NCI-H1694 treated with DMSO at 0.1 percent for 48 hours (cell line): ENCODE measurements around the gene RSAD2.
"Not testable (repeated sequence)": the region's sequence is repeated elsewhere in the genome, so short reads cannot be mapped to it uniquely, and the experiment has no call there.

Source experiments
- DNase-seq: peaks from one replicate; lab custom pipeline; 2025; lab: John Stamatoyannopoulos, UW

The RSAD2 gene, protein sequence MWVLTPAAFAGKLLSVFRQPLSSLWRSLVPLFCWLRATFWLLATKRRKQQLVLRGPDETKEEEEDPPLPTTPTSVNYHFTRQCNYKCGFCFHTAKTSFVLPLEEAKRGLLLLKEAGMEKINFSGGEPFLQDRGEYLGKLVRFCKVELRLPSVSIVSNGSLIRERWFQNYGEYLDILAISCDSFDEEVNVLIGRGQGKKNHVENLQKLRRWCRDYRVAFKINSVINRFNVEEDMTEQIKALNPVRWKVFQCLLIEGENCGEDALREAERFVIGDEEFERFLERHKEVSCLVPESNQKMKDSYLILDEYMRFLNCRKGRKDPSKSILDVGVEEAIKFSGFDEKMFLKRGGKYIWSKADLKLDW

DNA sequence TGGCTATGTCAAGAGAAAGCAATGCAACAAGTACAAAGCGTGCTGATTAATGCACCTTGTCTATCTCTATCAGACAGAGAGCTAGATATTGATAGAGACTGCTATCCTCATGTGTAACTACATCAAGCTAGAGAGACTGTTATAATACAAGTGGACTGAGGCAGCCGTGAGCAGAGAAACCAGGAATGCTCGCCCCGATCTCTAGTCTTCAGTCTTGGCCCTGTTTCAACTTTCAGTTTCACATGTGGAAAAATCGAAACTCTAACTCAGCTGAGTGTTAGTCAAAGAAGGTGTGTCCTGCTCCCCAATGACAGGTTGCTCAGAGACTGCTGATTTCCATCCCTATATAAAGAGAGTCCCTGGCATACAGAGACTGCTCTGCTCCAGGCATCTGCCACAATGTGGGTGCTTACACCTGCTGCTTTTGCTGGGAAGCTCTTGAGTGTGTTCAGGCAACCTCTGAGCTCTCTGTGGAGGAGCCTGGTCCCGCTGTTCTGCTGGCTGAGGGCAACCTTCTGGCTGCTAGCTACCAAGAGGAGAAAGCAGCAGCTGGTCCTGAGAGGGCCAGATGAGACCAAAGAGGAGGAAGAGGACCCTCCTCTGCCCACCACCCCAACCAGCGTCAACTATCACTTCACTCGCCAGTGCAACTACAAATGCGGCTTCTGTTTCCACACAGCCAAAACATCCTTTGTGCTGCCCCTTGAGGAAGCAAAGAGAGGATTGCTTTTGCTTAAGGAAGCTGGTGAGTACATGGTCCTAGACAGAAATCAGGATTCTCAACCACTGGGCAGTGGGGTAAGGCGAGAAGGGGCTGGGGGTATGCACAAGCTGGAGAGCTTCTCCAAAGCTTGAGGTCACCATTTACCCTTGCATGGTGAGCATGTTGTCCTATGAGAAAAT lies at the start of gene RSAD2:
TSS of gene RSAD2 (plus strand) at position 376 of the 903 bp plus-strand sequence. CDS start at position 400, 24 bp downstream.
- peak; percentile 37 for DNase-seq

DNA sequence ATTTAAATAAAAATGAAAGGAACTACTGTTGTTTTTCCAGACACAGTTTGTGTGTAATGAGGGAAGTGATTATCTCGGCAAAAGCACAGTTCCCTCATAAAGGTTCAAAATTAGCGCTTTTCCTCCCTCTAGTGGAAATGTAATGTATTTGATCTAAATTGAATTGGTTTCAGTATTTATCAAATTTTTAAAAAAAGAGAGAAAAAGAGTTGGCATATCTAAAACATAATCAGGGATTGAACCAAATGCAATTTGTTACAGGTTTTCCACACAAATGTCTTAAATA lies 49.3 kb upstream of the RSAD2 start:
- DNase-seq = peak; percentile 93

DNA sequence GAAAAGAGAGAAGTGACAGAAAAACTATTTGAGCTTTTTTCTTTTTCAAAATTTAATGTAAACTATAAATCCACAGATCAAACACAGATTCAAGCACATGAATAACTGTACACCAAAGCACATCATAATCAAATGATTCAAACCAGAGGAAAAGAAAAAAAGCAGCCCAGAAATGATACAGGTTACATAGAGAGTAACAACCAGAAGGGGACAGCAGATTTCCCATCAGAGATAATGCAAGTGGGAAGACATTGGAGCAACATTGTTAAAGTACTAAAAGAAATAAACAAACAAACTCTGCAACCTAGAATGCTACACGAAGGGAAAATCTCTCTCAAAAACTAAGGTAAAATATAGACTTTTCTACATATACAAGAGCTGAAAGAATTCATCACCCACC lies 46.3 kb upstream of the RSAD2 start:
- DNase-seq = no peak

DNA sequence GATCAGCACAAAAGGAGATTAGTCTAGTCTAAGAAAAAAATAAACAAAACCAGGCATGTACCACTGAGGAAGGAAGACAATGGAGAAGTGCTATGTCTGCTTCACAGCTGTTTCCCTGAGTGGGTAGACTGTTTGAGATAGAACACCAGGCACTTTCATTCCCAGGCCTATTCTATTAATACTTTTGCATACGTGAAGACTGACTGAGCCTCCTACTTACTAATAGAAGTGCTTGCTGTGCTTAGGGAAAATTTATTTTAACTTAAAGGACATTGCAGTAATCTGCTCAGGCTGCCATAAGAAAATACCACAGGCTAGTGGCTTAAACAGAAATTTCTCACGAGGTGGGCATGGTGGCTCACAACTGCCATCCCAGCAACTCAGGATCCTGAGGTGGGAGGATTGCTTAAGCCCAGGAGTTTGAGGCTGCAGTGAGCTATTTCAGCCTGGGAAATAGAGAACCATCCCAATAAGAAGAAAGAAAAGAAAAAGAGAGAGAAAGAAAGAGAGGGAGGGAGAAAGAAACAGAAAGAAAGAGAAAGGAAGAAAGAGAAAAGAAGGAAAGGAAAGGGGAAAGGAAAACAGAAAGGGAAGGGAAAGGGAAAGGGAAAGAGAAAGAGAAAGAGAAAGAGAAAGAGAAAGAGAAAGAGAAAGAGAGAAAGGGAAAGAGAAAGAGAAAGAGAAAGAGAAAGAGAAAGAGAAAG lies 44.8 kb upstream of the RSAD2 start:
- DNase-seq = no peak

DNA sequence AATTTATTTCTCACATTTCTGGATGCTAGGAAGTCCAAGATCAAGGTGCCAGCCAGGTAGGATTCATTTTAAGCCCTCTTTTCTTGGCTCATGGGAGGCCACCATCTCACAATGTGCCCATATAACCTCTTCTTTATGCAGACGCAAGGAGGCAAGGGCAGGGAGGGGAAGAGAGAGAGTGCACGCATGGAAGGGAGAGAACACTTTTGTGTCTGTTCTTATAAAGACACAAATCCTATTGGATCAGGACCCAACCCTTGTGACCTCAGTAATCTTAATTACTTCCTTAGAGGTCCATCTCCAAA lies 44.3 kb upstream of the RSAD2 start:
- DNase-seq = no peak

DNA sequence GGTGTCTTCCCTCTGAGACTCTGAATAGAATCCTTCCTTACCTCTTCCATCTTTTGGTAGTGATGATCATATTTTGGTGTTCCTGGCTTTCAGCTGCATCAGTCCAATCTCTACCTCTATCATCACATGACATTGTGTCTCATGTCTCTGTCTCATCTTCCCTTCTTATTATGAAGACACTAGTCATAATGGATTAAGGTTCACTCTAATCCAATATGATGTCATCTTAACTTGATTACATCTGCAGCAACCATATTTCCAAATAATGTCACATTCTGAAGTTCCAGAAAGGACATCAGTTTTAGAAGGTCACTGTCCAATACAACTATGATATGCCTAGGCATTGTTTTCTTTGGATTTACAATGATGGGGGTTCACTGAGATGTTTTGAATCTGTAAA lies 43.4 kb upstream of the RSAD2 start:
- no peak for DNase-seq

DNA sequence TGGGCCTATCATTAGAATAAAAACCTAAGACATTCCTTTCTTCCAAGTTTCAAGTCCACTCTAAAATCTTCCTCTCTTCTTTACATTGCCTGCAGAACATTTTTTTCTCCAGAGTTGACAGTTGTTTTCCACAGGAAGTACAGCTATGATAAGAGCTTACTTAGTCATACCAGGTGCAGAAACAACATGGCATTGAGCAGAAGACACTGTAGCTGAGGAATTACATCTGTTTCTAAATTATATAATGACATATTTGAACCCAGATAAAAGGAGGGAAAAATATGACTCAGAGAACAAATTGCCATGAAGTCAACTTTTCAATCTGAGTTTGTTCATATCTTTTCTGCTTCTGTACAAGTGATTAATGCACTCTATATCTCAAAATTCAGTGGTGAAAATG lies 42.1 kb upstream of the RSAD2 start:
- no peak for DNase-seq

DNA sequence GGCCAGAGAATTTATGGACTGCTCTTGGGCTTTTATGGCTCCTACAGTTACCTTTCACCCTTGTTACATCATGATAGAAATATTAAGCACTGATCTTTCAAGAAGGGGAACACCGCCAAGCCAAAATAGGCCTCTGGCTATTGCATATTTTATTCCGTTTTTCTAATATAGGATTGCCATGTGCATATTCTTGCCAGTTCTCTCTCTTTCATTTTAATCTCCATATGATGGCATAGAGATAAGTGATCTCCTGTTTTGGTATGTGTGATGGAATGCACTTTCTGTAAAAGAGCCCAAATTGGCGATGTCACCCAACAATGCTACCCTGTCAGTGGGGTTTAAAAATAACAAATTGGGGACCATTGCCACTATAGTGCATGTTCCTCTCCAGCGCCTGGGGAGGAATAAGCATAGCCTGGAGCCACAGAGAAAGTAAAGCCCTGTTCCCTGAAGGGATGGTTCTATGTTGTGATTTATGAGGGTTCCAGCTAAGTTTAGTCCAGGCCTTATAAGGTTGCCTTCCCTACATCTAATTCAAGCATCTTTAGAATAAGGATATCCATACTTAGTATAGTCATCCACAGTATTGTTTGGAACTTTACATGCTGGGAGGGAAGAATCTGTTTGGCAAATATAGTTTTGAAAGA lies 38.8 kb upstream of the RSAD2 start:
- DNase-seq = no peak

DNA sequence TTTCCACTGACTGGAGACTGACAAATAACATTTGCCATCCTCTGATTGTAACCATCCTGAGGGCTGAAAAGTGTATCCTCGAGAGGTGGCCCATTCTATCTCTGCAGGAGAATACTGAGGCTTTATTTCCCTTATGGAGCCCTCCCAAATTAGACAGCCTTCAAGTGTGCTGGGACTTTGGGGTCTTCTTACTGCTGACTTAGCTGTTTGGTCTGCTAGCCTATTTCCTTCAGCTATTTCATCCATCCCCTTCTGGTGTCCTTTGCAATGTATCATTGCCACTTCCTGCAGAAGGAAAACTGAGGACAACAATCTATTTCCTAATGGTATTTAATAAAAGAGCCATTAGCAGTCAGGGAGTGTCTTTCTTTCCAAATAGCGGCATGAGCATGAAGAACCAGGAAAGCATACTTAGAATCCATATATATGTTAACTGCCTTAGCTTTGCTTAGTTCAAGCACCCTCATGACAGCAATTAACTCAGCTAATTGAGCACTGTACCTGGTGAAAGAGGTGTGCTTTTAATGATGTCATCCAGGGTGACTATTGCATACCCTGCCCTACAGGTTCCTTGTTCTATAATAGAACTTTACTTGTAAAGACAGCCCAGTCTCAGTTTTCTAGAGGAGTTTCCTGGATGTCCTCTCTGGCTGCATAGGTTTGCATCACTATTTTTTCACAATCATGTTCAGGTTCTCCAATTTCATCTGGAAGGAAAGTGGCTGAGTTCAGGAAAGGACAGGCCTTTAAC lies 35.9 kb upstream of the RSAD2 start:
- DNase-seq = no peak

DNA sequence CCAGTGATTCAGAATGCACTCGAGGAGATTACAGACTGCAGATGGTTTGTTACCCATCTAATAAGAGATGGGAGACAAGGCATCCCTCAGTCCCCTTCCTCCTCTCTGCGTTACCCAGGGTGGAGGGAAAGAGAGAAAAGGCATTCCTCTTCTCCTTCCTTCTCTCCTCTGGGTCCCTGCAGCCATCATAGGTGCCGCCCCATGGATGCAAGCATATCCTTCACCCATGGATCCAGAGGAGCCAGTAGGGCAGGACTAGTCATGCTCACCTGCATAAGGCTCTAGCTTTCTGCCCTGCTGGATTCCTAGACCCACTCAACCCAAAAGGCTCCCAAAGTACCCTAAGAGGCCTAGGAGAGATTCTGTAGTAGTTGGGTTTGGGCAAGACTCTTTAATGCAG lies 32.3 kb upstream of the RSAD2 start:
- no peak for DNase-seq

DNA sequence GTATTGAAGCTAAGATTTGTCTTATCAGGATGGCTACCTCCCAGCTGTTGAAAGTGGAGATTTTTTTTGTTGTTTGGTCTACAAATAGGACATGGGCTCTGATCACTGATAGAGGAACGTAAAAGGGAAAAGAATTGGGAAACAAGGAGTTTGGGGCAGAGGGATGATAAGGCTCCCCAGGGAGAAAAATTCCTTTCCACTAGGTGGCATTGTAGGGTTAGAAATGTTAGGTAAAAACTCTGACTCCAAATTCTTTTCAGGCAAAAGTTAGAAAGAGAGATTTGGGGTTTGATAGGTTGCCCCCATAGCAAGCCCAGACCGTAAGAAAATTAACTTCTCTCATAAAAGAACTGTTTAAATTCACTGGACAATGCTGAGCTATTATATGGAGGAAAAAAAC lies 31.7 kb upstream of the RSAD2 start:
- no peak for DNase-seq

DNA sequence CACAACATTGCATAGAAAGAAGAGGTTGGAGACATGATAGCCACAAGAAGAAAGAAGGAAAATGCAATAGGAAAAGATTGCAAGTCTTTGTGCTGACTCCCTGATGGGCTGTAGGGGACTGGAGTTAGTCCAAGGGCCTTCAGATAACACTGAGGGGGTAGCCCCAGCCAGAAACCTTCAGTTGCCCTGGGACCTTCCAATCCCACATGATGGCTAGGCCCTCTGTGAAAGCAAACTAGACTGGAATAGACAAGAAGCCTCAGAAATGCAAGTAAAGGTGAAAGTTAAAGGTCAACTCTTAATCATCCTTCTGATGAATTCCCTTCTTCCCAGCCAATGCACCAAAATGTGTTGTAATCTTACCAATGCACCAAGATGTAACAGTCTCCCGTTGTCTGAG lies 31.0 kb upstream of the RSAD2 start:
- no peak for DNase-seq

DNA sequence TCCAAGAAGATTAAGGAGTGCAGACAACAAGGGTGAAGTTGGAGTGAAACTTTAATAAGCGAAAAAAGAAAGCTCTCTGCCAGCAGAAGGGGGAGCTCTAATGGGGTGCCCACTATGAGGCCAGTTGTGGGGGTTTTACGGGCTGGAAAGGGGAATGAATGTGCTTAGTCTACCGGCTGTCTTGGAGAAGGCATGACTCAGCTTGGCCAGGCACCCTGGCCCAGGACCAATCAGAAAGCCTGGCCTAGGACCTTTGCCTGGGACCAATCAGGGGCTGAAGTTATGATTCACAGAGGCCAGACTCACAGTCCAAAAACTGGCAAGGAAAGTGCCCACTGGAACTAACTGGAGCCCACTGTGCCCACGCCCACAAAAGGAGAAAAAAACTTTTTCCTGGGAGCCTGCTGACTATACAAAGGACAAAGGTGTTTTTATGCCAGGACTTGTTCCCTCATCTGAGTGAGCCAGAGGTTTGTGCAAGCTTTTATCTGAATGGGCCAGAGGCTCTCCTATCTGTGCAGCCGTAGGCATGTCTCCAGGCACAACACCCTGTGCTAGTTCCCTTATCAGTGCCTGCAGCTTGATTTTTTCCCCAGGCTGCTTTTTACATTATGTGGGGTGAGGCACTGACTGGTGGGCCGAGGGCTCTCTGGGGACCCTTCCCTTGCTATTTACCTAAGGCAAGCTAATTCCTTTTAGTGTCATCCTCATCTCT lies 30.5 kb upstream of the RSAD2 start:
- DNase-seq = no peak

DNA sequence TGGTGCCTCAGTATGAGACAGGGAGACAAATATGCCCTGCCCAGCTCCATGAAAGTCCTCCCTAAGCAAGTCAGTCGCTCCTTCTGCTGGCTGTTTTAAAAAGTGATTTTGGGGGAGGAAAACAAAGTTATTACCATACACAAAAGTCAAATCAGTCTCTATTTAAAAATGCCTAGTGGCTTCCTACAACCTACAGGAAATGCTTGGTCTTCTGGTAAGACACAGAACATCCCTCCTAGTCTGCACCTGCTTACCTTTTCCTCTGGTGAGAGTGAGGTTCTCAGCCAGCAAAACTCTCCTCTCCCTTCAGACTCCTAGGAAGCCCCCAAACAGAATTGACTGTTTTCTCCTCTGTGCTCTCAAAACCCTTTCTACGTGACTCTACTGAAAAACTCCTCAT lies 25.4 kb upstream of the RSAD2 start:
- DNase-seq = no peak

DNA sequence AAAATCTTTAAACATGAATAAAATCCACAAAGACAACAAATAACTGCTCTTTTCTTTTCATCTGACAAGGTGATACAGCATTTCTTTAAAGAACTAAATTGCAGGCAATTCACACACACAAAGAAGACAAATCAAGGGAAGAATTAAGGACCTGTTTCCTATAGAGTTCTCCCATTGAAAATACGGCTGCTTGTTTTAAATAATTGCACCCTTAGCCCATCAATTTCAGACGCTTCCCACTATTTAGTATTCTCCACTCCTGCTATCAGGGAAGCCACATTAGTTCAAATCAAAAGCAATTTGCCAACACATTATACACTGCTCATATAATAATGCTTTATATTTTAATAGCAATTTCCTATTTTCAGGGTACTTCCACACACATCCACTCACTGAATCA lies 23.2 kb upstream of the RSAD2 start:
- no peak for DNase-seq

DNA sequence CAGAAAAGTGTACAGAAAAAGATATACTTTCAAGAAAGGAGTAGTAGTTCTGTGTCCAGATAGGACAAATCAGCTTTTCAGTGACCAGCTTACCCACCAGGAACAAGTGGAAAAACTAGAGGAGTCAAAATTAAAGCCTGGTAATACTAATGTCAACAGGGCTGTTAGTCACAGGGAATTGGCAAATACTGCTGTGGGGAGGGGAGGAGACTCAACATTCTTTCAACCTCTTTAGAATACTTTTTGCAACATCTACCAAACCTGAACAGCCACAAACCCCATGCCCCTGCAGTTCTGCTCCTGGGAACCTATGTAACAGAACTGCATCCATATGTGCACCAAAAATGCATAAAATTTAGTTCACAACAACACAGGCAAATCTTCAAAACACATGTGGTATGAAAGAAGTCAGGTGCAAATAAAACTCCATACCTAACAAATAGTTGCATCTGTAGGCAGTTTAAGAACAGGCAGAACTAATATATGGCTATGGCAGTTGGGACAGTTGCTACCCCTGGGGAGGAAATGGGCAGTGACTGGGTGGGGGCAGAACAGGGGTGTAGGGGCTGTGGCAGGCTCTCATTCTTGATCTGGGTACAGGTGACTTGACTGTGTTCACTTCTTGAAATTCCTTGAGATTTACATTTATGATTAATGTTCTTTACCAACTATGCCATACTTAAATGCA lies 21.6 kb upstream of the RSAD2 start:
- no peak for DNase-seq

DNA sequence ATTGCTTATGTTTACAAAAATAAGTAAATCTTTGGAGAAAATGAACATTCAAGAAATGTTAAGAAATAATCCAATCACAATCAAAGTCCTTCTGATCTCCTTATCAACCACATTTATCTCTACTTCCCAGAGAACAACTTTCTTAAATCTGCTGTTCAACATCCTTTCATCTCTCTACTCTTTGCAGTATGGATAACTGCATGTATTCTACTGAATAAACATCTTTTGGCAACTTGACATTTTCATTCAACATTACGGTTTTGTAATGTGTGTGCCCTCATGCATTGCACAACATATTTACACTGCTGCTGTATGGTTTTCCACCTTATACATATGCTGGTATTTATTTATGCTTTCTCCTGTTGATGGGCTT lies 21.0 kb upstream of the RSAD2 start:
- no peak for DNase-seq

DNA sequence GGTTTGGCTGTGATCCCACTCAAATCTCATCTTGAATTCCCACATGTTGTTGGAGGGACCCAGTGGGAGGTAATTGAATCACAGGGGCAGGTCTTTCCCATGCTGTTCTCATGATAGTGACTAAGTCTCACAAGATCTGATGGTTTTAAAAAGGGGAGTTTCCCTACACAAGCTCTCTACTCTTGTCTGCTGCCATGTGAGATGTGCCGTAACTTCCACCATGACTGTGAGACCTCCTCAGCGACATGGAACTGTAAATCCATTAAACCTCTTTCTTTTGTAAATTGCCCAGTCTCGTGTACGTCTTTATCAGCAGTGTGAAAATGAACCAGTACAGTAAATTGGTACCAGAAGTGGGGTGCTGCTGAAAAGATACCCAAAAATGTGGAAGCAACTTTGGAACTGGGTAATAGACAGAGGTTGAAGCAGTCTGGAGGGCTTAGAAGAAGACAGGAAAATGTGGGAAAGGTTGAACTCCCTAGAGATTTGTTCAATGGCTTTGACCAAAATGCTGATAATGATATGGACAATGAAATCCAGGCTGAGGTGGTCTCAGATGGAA lies 19.0 kb upstream of the RSAD2 start:
- not testable (repeated sequence) for DNase-seq

DNA sequence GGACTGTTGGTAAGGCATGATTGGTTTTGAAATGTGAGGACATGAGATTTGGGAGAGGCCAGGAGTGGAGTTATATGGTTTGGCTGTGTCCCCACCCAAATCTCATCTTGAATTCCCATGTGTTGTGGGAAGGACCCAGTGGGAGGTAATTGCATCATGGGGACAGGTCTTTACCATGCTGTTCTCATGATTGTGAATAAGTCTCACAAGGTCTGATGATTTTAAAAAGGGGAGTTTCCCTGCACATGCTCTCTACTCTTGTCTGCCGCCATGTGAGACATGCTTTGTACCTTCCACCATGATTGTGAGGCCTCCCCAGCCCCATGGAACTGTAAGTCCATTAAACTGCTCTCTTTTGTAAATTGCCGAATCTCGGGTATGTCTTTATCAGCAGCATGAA lies 17.3 kb upstream of the RSAD2 start:
- DNase-seq = no peak

DNA sequence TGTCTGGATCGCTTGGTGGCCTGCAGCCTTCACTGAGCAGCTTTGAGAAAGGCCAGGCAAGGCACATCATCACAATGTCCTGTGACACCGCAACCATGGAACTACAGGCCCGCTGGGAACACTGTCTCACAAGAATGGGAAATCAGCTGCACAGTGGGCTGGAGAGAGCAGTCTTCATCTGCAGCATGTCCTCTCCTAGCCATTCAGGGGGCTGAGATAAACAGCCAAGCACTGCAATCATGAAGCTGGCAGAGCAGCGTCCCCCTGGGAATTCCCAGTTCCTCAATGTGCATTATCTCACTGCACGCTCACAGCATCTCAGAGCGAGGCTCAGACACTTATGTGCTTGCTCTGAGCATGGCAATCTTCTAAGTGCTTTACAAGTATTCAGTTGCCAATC lies 13.8 kb upstream of the RSAD2 start:
- no peak for DNase-seq
